UCSD-AML1 (cell line): ENCODE results near the gene TRIM16.
"Not testable (repeated sequence)": the region's sequence is repeated elsewhere in the genome, so short reads cannot be mapped to it uniquely, and the experiment has no call there.

Experiments used
- DNase-seq: peaks from one replicate; lab custom pipeline; 2025; ENCODE audit not compliant: unreplicated experiment; lab: John Stamatoyannopoulos, UW

Gene TRIM16

GRCh38 chr17:15659236-15659635 lies 24.9 kb downstream of the TRIM16 start:
- DNase-seq = no peak

GRCh38 chr17:15658296-15658695 lies 25.8 kb downstream of the TRIM16 start:
- DNase-seq = no peak

GRCh38 chr17:15657868-15658267 lies 26.2 kb downstream of the TRIM16 start:
- DNase-seq = no peak

- DNase-seq = no peak
Measured at GRCh38 chr17:15654886-15655561, 29.1 kb downstream of the TRIM16 start.

GRCh38 chr17:15654401-15654800 lies 29.7 kb downstream of the TRIM16 start:
- DNase-seq = not testable (repeated sequence)

GRCh38 chr17:15652960-15653359 lies 31.2 kb downstream of the TRIM16 start:
- DNase-seq = no peak

GRCh38 chr17:15651583-15652110 lies 32.5 kb downstream of the TRIM16 start:
- peak; percentile 83 for DNase-seq

- DNase-seq = no peak
Measured at GRCh38 chr17:15650741-15651582, 33.1 kb downstream of the TRIM16 start.

- no peak for DNase-seq
Measured at GRCh38 chr17:15649861-15650421, 34.2 kb downstream of the TRIM16 start.

- DNase-seq = no peak
Measured at GRCh38 chr17:15648386-15648785, 35.7 kb downstream of the TRIM16 start.

- not testable (repeated sequence) for DNase-seq
Measured at GRCh38 chr17:15645942-15646312, 38.2 kb downstream of the TRIM16 start.

GRCh38 chr17:15645099-15645941 lies 38.8 kb downstream of the TRIM16 start:
- not testable (repeated sequence) for DNase-seq

- DNase-seq = not testable (repeated sequence)
Measured at GRCh38 chr17:15642505-15643251, 41.4 kb downstream of the TRIM16 start.

GRCh38 chr17:15642014-15642413 lies 42.1 kb downstream of the TRIM16 start:
- DNase-seq = not testable (repeated sequence)

- DNase-seq = not testable (repeated sequence)
Measured at GRCh38 chr17:15630930-15631453, 53.1 kb downstream of the TRIM16 start.

- not testable (repeated sequence) for DNase-seq
Measured at GRCh38 chr17:15629991-15630390, 54.1 kb downstream of the TRIM16 start.

- DNase-seq = not testable (repeated sequence)
Measured at GRCh38 chr17:15623661-15624209, 60.4 kb downstream of the TRIM16 start.

- DNase-seq = not testable (repeated sequence)
Measured at GRCh38 chr17:15623255-15623654, 60.9 kb downstream of the TRIM16 start.

GRCh38 chr17:15622124-15622523 lies 62.0 kb downstream of the TRIM16 start:
- not testable (repeated sequence) for DNase-seq
